Esophagus (tissue), 2 donors: ENCODE results near the gene GPSM3. TPM values are rescaled to one million over a fixed set of nuclear protein-coding genes. Genes with fewer than 3 reads are reported as not detected.

Experiments used
- H3K27ac ChIP-seq, 2 donors: one replicate each; pipeline ENCODE4 v1.5.1; 2013; ENCODE audit warnings: low read depth in 2 of 2, mild to moderate bottlenecking in 2 of 2, inconsistent platforms in 1 of 2, low read length in 1 of 2, moderate library complexity in 1 of 2
- H3K27me3 ChIP-seq, 2 donors: one replicate each; pipeline ENCODE4 v1.6.1; 2013; ENCODE audit warnings: low read length in 2 of 2, control low read depth in 1 of 2, mild to moderate bottlenecking in 1 of 2; ENCODE audit not compliant: insufficient read depth in 2 of 2, control insufficient read depth in 1 of 2
- H3K36me3 ChIP-seq, 2 donors: one replicate each; pipeline ENCODE4 v1.6.1; 2013; ENCODE audit warnings: low read length in 1 of 2; ENCODE audit not compliant: control insufficient read depth in 2 of 2, insufficient read depth in 2 of 2
- H3K4me1 ChIP-seq, 2 donors: one replicate each; pipeline ENCODE4 v1.6.1; 2013; ENCODE audit warnings: low read length in 1 of 2; ENCODE audit not compliant: control insufficient read depth in 2 of 2, insufficient read depth in 2 of 2
- H3K4me3 ChIP-seq, 2 donors: one replicate each; pipeline ENCODE4 v1.5.1; 2013; ENCODE audit warnings: low read length in 2 of 2, mild to moderate bottlenecking in 2 of 2, low read depth in 1 of 2, moderate library complexity in 1 of 2
- H3K9me3 ChIP-seq, 2 donors: one replicate each; pipeline ENCODE4 v1.6.1; 2013; ENCODE audit warnings: mild to moderate bottlenecking in 2 of 2, low read depth in 1 of 2, low read length in 1 of 2, moderate library complexity in 1 of 2; ENCODE audit not compliant: control insufficient read depth in 2 of 2, insufficient read depth in 1 of 2
- WGBS, 2 donors: extraction: QIAGEN DNeasy Blood & Tissue Kit; methylation state at CpG; one replicate each; pipeline ENCODE4 v1.1.7; 2013; 5-methylcytosine and 5-hydroxymethylcytosine counted together
- polyA plus RNA-seq, 2 donors: library from polyadenylated mRNA; stranded (reverse); fragments of 200-250 nt; gene quantifications; one replicate each; pipeline ENCODE4 v1.2.3, GENCODE V29; 2013
- donor health status: healthy with polysubstance abuse.
- donor health status: Bipolar disorder and iron deficiency.

Gene GPSM3
- polyA plus RNA-seq, 2 donors = 4.0 to 4.6 TPM

DNA sequence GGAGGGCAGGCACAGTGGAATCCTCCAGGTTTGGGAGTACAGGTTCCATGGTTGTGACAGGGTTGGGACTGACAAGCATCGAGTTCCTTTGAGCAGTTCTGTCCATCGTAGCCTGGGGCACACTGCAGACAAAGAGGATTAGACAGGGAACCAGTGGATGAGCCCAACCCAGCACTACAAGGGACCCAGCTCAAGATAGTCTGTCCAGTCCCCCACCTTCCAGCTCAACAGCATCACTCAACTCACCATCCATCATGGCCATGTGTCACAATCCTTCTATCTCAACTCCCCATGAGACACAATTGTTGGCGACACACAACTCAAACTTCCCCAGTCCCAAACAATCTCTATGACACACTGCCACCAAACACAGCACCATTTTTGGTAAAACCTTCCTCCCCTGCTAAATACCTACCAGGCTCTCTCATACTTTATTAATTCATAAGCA, 11.8 kb upstream of the GPSM3 start:
- Histone ChIP-seq H3K27me3 (no peaks in the 10 kb centered on the region), H3K4me1 (no peaks in the 10 kb centered on the region), H3K9me3 (no peaks in the 10 kb centered on the region), H3K4me3 (no peak overlapping the region), H3K36me3 (no peaks in the 10 kb centered on the region), H3K27ac (no peak overlapping the region)
- 88 to 90% methylated on average over 3 of the region's 3 CpGs for WGBS, 2 donors

DNA sequence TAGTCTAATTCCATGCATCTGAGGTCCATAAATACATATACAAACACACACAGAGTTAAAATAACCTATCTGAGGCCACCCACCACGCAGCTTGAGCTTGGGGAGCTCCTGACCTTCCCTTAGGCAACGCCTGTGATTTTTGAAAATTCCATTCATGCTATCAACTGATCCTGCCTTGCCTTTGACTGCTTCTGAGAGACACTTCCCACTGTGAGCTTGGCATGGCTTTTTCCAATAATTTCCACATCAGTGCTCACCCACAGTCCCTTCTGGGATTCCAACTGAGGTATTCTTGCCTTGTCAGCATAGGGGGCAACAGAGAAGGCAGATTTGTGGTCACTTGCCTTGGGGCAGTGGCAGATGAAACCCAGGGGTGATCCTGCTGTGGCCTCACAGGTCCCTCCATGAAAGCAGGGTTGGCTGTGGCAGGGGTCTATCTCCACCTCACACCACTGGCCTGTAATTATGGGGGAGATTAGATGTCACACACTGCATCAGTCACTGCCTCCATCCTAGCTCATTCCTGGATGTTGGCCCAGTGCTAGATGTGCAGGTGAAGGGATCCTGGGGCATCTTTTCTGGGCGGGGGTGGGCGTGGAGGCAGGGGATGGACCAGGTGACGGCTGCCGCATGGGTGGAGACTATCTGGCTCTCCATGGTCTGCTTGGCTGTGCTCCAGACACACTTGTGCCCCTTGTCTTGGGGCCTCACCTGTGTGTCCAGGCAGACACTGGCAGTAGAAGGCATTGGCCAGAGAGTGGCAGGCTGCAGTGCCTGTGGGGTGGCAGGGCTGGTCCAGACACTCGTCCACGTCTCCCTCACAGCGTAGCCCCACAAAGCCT, 11.2 kb upstream of the GPSM3 start:
- 83% methylated on average over 9 of the region's 9 CpGs for WGBS, 2 donors

DNA sequence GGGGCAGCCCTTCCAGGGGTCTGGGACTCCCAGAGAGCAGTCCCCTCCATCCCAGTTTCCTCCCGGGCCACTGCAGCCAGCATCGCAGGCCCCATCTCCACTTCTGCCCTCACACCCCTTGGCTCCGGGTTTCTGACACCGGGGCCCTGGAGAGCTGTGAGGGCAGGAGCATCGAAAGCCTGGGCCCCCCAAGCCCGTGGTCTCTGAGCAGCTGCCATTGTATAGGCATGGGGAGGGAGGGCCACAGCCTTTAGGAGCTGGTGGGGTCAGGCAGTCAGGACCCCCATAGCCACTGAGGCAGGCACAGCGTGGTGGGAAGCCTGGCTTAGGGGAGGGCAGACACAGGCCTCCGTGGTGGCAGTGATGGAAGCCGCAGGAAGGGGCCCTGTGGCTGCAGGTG, 9.7 kb upstream of the GPSM3 start:
- no peak overlapping the region for H3K27ac ChIP-seq
- H3K36me3 ChIP-seq = no peaks in the 10 kb centered on the region
- H3K4me1 ChIP-seq = no peaks in the 10 kb centered on the region
- no peaks in the 10 kb centered on the region for H3K27me3 ChIP-seq
- no peak overlapping the region for H3K4me3 ChIP-seq
- 87 to 88% methylated on average over 9 of the region's 9 CpGs for WGBS, 2 donors
- no peaks in the 10 kb centered on the region for H3K9me3 ChIP-seq

More for the DNA sequence above, 11.2 kb upstream of the GPSM3 start:
- Histone ChIP-seq H3K27ac (no peak overlapping the region), H3K27me3 (no peaks in the 10 kb centered on the region), H3K4me3 (no peak overlapping the region), H3K36me3 (no peaks in the 10 kb centered on the region), H3K9me3 (no peaks in the 10 kb centered on the region), H3K4me1 (no peaks in the 10 kb centered on the region)

DNA sequence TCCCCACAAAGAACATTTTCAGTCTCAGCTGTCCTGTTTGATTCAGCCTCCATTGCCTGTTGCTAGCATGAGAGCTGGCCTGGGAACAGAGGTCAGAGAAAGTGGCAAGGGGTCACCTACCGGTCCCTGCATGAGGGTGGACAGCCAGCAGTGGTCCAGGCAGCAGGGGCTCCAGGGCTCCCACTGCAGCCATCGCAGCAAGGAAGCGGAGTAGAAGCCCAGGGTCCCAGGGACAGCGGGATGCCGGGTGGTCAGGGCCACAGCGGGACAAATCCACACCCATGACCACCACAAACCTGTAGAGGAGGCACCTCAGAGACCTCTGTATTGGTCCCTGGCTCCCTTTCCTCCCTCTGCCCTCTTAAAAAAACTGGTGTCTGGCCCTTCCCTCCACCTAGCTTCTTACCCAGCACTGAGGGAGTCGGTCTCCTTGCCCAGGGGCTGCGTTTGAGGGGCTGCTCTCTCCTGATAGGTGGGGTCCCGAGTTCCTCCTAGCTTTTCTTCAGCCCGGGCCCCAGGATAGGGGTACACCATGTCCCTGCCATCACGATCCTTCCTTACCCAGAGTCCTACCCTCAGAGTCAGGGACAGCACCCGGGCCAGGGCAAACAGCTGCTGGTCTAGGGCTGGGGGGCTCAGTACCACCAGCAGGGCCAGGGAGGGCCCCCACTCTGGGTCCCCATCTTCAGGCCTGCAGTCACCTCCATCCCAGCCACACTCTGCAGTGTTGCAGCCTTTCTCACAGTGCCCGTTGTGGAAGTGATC, 8.4 kb upstream of the GPSM3 start:
- Histone ChIP-seq H3K27me3 (no peaks in the 10 kb centered on the region), H3K27ac (no peak overlapping the region)
- WGBS, 2 donors = 86 to 89% methylated on average over 13 of the region's 13 CpGs

DNA sequence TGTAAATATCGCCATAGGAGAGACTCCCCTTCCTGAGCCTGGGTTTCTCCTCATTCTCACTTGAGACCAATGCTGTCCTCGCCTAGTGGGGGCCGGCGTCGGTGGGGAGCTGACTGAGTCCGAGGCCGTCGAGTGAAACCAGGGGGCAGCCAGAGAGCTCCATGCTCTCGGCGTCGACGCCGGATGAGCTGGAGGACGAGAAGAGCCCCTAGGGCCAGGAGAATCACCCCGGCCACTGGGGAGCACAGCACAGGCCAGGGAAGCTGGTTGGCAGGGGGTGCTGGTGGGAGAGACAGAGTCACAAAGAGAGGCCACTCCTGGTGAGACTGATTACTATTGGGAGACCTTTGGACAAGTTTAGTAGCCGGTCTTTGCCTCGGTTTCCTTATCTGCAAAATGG, 6.4 kb upstream of the GPSM3 start:
- H3K36me3 ChIP-seq = no peaks in the 10 kb centered on the region
- no peak overlapping the region for H3K27ac ChIP-seq
- H3K27me3 ChIP-seq = no peaks in the 10 kb centered on the region
- 87 to 91% methylated on average over 17 of the region's 17 CpGs for WGBS, 2 donors
- no peak overlapping the region for H3K4me3 ChIP-seq
- no peaks in the 10 kb centered on the region for H3K9me3 ChIP-seq
- H3K4me1 ChIP-seq = peaks cover 0 to 7% of the 10 kb centered on the region in 2 donors

More for the DNA sequence above, 8.4 kb upstream of the GPSM3 start:
- H3K9me3 ChIP-seq = no peaks in the 10 kb centered on the region
- H3K4me3 ChIP-seq = no peak overlapping the region
- H3K4me1 ChIP-seq = peaks cover 0 to 7% of the 10 kb centered on the region in 2 donors
- no peaks in the 10 kb centered on the region for H3K36me3 ChIP-seq

DNA sequence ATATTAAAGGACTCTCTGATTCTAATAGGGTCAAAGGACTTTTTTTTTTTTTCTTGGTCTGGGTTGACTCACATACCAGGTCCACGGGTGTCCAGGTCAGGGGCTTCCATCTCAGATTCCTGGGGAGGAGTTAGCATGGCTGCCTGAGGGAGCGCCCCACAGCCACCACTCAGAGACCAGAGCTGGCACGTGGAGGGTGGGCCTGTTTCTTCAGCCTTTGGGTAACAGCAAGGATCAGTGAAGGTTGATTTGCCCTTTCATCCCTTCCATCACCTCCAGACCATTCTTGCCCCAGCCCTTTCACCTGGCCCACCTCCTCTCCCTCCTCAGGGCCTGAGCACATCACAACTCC, 5.9 kb upstream of the GPSM3 start:
- no peak overlapping the region for H3K4me3 ChIP-seq
- no peaks in the 10 kb centered on the region for H3K9me3 ChIP-seq
- H3K4me1 ChIP-seq = peaks cover 0 to 7% of the 10 kb centered on the region in 2 donors
- no peaks in the 10 kb centered on the region for H3K27me3 ChIP-seq
- H3K36me3 ChIP-seq = no peaks in the 10 kb centered on the region
- WGBS, 2 donors = 70 to 78% methylated on average over 3 of the region's 3 CpGs
- no peak overlapping the region for H3K27ac ChIP-seq

DNA sequence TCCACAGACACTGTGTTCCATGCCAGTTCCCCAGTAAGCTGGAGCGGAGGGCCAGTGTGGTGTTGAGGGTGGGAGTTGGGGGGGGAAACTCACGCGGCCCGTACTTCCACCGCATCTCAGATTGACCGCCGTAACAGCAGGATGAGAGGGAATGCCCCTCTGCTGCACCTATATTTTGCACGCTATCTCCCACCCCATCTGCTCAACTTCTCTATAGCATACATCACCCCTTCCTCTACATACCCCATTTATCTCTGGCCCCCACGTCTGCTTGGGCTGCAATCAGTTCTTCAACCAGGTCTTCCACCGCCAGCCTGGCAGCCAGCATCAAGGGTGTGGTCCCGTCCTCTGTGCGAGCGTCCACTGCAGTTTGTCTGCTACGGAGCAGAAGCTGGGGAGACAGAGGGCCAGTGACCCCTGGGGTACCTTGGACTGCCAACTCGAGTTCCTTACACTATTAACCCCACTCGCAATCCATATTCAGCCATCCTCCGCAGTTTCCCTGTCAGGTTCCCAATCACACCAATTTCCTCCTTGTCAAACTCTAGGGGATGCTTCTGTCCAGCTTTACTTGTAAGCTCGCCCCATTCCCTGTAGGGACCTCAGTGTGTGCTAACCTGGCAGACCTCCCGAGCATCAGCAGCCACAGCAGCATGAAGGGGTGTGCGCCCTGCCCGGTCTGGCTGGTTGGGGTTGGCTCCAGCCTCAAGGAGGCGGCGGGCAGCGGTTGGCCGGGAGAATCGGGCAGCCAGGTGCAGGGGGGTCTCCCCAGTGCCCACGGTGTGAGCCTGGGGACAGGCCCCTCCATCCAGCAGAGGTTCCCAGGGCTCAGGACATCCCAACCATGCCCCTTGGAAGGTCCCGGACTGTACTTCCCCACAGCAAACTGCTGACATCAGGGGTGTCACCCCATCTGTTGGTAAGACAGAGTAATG, 4.5 kb upstream of the GPSM3 start:
- H3K27ac ChIP-seq = peak overlapping the region; percentile 98 to 99
- WGBS, 2 donors = 43 to 50% methylated on average over 28 of the region's 28 CpGs
- peak overlapping the region; percentile 72 to 79 for H3K4me3 ChIP-seq
- no peaks in the 10 kb centered on the region for H3K9me3 ChIP-seq
- H3K4me1 ChIP-seq = peaks cover 0 to 10% of the 10 kb centered on the region in 2 donors
- no peaks in the 10 kb centered on the region for H3K36me3 ChIP-seq
- no peaks in the 10 kb centered on the region for H3K27me3 ChIP-seq

- 0% methylated on average over 48 to 58 of the region's 58 CpGs for WGBS, 2 donors
- peak overlapping the region; percentile 72 to 79 for H3K4me3 ChIP-seq
- H3K36me3 ChIP-seq = no peaks in the 10 kb centered on the region
- H3K4me1 ChIP-seq = peaks cover 0 to 10% of the 10 kb centered on the region in 2 donors
- no peaks in the 10 kb centered on the region for H3K27me3 ChIP-seq
- peak overlapping the region; percentile 98 to 99 for H3K27ac ChIP-seq
- H3K9me3 ChIP-seq = no peaks in the 10 kb centered on the region
Observed at GRCh38 chr6:32195902-32196681, 3.6 kb upstream of the GPSM3 start.

- Histone ChIP-seq H3K27ac (peak overlapping the region; percentile 83 to 99), H3K9me3 (no peaks in the 10 kb centered on the region), H3K4me3 (peak overlapping the region; percentile 72 to 79), H3K4me1 (peaks cover 0 to 10% of the 10 kb centered on the region in 2 donors), H3K36me3 (no peaks in the 10 kb centered on the region), H3K27me3 (no peaks in the 10 kb centered on the region)
- WGBS, 2 donors = 1% methylated on average over 25 of the region's 25 CpGs
Observed at GRCh38 chr6:32195652-32195901, 3.1 kb upstream of the GPSM3 start.
